NCI-H69 (cell line): ENCODE results near the gene GNPTG.

Experiments
- DNase-seq: peaks from one replicate; lab custom pipeline; 2025; lab: John Stamatoyannopoulos, UW

The GNPTG gene

DNA sequence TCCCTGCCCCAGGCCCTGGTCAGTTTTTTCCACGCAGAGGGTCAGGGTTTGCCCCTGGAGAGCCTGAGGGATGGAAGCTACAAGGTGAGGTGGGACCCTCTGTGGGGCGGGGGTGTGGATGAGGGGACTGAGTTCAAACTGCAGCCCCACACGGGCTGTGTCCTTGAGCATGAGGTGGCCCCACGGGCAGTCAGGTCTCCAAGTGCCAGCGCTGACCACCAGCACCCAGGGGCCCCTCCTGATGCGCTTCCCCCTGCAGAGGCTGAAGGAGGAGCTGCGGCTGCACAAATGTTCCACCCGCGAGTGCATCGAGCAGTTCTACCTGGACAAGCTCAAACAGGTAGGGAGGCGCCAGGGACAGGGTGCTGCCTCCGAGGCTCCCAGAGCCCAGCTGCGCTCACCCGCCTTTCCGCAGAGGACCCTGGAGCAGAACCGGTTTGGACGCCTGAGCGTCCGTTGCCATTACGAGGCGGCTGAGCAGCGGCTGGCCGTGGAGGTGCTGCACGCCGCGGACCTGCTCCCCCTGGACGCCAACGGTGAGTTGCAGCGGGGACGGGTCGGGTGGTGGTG lies 4.4 kb upstream of the GNPTG start:
- DNase-seq: no peak

DNA sequence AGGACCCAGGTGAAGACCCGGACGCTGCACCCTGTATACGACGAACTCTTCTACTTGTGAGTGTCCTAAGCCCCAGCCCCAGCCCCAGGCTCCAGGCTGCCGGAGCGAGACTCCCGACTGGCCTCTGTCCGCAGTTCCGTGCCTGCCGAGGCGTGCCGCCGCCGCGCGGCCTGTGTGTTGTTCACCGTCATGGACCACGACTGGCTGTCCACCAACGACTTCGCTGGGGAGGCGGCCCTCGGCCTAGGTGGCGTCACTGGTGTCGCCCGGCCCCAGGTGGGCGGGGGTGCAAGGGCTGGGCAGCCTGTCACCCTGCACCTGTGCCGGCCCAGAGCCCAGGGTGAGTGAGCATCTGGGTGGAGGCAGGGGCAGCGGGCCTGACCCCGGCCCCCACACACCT lies 3.8 kb upstream of the GNPTG start:
- DNase-seq: no peak

DNA sequence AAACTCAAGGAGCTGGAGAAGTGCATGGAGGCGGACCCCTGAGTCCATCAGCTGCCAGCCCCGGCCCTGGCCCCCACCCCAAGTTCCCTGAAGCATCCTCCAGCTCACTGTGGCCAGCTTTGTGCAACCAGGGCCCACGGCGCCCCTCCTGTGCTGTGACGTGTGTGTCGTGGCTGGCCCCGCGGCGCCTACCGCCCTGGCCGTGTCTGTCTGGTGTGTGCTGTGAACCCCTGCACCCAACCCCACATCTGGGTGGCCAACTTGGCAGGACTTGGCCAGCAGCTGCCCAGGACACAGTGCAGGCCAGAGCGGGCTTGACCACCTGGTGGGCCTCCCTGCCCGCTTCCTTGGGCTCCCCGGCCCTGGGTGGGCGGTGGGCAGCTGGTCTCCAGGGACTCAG lies 3.3 kb upstream of the GNPTG start:
- DNase-seq: no peak

DNA sequence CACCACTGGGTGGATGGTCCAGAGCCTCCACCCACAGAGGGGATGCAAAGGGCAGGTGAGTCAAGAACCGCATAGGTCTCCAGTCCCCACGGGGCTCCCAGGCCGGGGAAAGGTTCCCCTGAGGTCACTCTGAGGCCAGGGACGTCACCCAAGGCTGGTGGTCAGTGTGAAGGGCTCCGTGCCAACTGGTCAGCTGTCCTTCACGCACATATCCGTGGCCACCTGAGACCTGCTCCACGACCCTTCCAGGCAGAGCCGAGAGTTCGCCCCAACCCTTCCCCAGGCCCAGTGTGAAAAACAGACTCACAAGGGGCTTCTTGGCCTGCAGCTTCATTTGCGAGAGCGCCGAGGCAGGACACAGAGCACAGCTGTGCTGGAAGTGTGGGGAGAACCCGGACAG lies 2.8 kb upstream of the GNPTG start:
- no peak for DNase-seq

DNA sequence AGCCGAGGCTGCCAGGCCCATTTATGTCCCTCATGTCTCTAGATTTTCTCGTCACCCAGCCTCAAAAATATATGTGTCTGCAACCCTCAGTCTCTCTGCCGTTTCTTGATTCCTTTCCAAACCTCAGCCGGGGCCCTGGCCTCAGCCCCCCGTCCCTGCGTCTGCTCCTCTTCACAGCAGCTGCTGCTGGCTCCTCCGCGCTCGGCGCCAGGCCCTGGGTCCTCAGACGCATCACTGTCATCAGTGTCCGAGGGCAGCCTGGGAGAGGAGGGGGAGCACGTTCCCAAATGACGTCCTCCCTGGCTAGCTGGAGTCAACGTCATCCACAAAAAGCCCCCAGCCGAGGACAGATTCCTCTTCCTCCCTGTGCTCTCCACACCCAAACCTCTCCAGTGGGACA lies 2.4 kb upstream of the GNPTG start:
- no peak for DNase-seq

DNA sequence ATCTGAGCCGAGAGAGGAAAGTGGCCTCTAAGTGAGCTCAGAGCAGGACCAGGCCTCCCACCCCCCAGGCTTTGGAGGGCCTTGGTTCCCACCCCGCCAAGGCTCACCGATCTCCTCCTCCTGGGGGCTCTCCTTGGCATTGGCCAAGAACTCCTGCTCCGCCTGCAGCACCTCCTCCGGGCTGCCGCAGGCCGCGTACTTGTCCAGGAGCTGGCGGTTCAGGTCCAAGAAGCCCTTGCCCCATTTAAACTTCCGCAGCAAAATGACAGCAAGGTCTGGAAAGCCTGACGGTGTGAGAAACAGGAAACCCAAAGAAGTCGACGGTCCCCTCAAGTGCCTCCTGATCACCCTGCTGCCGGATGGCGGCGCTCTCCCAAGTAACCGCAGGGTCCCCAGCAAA lies 1.8 kb upstream of the GNPTG start:
- DNase-seq: no peak

DNA sequence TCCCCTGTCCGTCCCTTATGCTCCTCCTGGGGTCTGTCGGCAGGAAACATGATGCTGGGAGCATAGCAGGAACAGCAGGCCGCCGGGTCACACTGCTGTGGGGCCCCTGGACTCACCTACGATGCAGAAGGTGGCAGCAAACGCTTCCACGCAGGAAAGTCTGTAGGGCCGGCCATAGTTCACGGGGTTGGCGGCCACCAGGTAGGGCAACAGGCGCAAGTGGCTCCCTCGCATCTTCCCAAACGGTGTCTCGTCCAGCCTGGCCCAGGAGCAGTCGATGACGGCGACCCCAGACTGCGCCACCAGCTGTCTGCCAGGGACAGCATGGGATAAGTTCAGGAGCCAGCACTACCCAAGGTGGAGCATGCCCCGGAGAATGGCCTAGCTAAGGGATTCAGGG lies 1.0 kb upstream of the GNPTG start:
- no peak for DNase-seq

DNA sequence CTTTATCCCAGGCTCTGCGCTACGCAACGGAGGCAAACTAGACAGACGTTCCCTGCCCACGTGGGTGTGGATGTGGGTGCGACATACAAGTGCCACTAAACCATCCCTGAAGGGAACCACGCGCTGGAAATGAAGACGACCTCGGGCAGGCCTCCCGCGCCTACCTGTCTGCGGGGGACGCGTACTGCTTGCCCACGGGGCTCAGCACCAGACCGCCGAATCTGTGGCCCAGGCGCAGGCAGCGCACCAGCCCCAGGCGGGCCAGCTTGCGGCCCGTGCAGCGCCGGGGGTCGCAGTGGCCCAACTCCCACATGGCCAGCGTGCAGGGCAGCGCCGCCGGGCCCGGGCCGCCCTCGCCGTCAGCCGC lies 533 bp upstream of the GNPTG start:
- no peak for DNase-seq

DNA sequence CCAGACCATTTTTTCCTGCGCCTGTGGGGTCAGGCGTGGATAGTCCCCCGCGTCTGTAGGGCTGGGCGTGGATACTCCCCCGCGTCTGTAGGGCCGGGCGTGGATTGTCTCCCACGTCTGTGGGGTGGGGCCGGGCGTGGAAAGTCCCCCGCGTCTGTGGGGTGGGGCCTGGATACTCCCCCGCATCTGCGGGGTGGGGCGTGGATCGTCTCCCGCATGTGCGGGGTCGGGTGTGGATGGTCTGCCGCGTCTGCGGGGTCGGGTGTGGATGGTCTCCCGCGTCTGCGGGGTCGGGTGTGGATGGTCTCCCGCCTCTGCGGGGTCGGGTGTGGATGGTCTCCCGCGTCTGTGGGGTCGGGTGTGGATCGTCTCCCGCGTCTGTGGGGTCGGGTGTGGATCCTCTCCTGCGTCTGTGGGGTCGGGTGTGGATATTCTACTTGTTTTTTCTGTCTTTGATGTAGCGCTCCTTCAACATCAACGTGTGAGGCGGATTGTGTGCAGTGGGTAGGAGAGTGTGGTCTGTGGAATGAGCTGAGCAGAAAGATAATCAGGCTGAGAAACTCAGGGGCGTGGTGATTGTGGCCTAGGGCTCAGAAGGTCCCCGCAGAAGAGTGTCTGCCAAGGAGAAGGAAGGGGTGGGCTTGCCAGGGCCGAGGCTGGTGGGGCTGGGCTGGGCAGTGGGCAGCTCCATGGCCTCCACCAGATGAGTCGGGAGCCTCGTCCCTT lies 3.2 kb downstream of the GNPTG start:
- no peak for DNase-seq

DNA sequence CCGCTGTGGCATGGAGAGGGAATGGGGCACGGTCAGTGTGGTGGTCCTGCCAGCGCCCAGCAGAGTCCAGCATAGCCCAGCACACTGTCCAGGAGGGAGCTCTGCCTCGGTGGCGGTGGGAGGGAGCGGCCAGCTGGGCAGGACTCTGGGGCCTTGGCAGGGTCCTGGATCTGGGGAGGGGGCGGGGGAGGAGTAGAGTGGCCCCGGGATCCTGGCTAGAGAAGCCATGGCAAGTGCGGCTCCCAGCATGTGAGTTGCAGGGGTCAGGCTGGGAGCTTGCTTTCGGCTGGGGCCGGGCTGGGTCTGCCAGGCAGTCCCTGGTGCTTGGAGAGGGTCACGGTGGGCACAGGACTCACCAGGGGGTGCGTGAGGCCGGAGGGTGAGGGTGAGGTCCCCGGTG lies 3.9 kb downstream of the GNPTG start:
- no peak for DNase-seq

DNA sequence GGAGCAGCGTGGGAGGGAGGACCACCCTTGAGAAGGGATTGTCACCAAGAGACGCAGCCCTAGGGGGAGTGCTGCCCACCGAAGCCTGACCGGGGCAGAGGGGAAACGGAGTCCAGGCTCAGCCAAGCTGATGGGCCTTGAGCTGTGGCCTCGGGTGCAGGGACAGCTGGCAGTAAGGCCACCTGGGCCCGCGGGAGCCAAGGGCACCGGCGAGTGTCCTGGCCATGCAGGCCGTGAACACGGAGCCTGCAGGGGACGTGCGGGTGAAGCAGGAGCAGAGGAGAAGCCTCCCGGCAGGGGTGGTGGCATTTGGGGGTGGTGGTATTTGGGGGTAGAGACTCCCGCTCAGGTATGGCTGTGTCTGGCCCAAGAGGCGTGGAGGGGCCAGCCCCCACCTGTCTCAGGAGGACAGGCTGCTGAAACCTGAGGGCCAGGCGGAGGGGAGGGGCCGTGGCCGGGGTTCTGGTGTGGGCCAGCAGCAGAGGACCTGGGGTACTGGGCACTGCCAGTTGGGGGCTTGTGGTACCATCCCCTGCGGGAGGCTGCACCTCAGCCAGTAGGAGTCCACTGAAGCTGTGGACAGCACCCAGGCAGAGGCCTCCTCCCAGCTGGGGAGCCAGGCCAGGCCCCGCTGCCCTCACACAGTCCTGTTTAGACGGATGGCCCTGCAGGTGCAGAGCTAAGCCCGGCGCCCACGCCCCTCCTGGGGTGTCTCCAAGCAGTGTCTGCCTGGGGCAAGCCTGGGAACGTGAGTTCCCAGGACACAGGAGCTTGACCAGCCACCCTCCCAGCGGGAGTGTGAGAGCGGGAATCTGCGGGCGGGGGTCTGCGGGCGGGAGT lies 4.5 kb downstream of the GNPTG start:
- no peak for DNase-seq

DNA sequence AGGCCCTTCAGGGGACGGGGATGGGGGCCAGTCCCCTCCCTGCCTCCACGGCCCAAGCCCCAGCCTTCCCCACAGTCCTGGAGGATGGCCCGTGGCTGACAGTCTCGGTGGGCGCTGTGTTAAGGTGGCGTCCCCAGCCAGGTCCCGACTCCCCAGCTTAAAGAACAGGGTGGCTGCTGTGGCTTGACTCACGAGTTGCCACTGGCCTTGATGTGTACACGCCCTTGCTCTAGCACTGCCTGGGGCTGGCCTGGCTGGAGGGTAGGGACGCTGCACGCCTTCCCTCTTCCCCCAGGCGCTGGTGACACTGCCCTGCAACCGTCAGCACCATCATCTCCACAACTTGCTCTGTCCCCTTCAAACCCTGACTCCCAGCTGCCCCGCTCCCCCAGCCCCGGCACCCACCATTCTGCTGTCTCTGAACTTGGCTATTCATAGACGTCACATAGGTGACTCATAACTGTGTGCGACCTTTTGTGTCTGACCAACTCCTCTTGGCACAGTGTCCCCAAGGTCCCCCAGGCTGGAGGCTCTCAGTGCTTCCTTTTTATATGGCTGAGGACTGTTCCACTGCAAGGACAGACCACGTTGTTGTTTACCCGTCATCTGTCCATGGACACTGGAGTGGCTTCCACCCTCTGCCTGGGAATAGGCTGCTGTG lies 6.3 kb downstream of the GNPTG start:
- DNase-seq: no peak

DNA sequence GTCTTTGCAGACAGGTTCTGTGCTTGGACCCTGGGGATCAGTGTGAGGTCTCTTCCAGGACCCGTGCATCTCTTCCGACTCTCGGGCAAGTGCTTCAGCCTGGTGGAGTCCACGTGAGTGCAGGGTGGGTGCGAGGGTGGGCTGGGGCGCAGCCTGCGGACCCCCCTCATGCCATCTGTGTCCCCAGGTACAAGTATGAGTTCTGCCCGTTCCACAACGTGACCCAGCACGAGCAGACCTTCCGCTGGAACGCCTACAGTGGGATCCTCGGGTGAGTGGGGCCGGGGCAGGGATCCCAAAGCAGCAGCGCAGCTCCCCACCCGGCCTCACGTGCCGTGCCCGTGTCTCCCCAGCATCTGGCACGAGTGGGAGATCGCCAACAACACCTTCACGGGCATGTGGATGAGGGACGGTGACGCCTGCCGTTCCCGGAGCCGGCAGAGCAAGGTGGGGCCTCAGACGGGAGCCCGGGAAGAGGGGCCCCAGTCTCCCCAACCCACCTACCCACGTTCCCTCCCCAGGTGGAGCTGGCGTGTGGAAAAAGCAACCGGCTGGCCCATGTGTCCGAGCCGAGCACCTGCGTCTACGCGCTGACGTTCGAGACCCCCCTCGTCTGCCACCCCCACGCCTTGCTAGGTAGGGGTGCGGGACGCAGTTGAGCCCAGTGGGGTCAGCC lies 10.1 kb downstream of the GNPTG start:
- DNase-seq: no peak

DNA sequence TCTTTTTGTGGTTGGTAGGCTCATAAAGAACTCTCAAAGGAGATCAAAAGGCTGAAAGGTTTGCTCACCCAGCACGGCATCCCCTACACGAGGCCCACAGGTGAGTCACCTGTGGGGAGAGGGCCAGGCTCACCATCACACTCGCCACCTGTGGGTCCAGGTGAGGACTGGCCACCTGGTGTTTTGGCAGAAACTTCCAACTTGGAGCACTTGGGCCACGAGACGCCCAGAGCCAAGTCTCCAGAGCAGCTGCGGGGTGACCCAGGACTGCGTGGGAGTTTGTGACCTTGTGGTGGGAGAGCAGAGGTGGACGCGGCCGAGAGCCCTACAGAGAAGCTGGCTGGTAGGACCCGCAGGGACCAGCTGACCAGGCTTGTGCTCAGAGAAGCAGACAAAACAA lies 11.1 kb downstream of the GNPTG start:
- no peak for DNase-seq

DNA sequence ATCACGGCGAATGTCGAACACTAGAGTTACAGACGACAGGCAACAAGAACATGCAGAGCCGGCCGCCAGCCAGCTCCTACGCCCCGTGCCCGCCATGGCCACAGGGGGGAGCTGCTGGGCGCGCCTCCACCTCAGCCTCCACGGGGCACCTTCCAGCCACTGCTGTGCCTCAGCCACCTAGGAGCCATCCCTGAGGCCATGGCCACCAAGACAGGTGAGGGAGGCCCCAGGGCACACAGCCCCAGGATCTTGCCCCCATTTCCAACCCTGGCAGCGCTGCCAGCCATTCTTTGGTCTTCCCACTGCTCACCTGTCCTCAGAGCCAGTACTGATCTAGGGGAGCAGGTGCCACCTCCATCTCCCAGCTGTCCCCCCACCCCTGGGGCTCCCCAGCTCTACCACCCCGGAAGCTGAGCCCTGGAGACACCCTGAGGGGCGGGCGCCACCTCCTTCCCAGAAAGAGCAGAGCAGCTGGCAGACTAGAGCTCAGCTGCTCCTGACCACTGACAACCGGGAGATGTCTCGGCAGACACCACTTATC lies 11.8 kb downstream of the GNPTG start:
- DNase-seq: peak; percentile 69

DNA sequence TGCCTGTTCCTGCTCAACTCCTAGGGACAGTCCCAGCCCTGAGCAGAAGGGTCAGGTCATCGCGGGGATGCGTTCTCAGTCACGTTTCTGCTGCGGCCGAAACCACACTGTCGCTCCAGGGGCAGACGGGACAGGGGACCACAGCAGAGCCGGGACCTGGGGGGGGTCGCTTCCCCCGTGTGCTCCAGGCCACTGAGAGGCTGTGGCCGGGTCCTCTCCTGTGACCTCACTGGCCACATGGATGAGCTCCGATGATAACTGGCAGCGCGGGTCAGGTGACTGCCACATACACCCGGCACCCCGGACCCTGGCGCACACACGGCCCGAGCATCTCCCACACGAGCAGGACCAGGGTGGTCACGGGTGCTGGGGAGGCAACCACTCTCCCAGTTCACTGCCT lies 12.8 kb downstream of the GNPTG start:
- no peak for DNase-seq

DNA sequence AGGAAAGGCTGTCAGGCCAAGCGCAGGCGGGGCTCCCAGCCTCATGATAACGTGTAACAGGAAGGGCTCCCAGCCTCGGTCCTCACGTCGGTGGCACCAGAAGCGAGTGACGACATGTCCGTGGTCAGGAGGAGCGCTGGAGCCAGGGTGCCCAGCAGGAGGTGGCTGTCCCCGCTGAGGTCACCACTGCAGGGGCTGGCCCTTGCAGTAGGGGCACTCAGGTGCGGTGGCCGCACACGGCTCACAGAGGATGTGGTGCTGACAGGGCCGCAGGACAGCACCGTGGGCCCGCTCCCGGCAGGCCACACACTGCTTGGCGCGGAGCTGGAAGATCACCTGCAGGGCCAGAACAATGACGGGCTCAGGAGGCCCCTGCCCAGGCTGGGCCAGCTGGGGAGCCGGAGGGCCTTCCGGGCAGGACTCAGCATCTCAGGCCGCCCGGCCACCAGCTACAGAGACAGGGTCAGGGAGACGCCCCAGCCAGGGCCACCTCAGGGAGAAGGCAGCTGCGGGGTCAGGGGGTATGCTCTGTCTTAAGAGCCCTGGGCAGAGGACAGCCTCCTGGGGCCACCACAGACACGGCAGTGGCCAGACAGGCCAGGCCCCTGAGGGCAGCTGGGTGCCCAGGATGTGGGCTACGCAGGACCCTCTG lies 14.5 kb downstream of the GNPTG start:
- DNase-seq: no peak

DNA sequence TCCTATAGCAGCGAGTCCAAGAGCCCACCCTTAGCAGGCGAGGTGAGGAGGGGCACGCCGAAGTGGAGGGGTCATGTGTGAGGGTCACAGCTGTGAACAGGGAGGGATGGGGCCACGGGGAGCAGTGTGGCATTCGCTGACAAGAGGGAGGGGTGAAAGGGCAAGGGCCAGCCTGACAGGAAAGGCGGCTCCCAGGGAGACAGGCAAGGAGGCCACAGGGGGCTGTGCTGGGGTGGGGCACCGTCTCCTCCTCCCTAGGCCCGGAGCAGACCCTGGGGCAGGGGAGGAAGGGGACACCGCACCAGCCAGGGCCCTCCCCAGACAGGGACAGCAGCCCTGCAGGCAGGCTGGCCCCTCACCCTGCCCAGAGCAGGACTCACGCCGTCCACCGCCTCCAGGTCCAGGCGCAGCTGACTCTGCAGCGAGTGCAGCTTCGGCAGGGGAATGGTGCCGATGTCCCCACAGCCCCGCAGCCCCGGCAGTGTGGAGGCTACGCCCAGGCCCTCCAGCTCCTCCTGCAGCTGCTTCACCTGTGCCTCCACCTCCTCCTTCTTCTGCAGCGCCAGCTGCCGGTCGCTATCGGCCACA lies 15.1 kb downstream of the GNPTG start:
- peak; percentile 82 for DNase-seq

DNA sequence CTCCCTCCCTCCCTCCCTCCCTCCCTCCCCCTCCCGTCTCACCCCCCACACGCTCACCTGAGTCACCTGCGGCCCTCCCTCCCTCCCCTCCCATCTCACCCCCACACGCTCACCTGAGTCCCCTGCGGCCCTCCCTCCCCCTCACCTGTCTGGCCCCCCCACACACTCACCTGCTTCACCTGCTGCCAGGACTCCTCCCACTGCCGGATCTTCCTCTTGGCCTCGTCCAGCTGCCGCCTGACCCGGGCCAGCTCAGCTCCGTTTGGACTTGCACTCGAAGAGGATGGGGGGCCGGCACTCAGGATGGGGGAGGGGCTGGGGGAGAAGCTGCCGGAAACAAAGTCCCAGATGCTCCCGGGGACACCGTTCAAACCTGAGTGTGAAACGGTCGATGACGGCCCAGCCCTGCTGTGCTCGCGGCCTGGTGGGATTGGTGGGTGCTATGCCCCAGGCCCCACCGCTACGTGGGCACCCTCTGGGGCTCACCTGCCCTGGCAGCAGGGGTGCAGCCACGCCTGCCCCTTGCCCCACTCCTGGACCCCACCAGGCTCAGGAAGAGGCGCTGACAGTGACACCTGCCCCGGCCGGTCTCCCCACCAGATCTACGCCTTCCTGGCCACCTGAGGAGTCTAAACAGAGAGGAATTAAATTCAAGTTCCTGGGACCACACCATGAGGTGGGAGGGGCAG lies 15.9 kb downstream of the GNPTG start:
- DNase-seq: peak; percentile 88
